Activated naive CD8-positive, alpha-beta T cell treated with anti-CD3 and anti-CD28 coated beads, Interleukin-2, amount 50 U/mL, for 16 hours (primary cell): ENCODE results near the gene CUX1.
"Not testable (repeated sequence)": the region's sequence is repeated elsewhere in the genome, so short reads cannot be mapped to it uniquely, and the experiment has no call there.

ENCODE experiments used
- DNase-seq: peaks from one replicate; pipeline ENCODE4 v3.0.0-alpha.2; 2020; ENCODE audit warnings: low read depth, low spot score

Gene CUX1

GRCh38 chr7:102286237-102287110 is 469.0 kb downstream of the CUX1 start, which contains the start of gene SH2B2:
Gene SH2B2, plus strand, starts transcription at chr7:102286868. Its CDS starts 13,683 bp downstream, at chr7:102300551.
- no peak for DNase-seq

- DNase-seq: no peak
These were observed 469.9 kb downstream of the CUX1 start for GRCh38 chr7:102287111-102287980.

GRCh38 chr7:102287981-102288278 is 470.5 kb downstream of the CUX1 start:
- DNase-seq: no peak

GRCh38 chr7:102288285-102288930 is 471.0 kb downstream of the CUX1 start:
- no peak for DNase-seq

- no peak for DNase-seq
These were observed 471.6 kb downstream of the CUX1 start for GRCh38 chr7:102289057-102289456.

- DNase-seq: no peak
These were observed 473.9 kb downstream of the CUX1 start for GRCh38 chr7:102291056-102291915.

GRCh38 chr7:102291916-102292267 is 474.5 kb downstream of the CUX1 start:
- no peak for DNase-seq

GRCh38 chr7:102292813-102293798 is 475.7 kb downstream of the CUX1 start:
- no peak for DNase-seq

GRCh38 chr7:102294589-102294988 is 477.2 kb downstream of the CUX1 start:
- no peak for DNase-seq

- no peak for DNase-seq
These were observed 478.1 kb downstream of the CUX1 start for GRCh38 chr7:102295346-102296178.

- DNase-seq: no peak
These were observed 478.7 kb downstream of the CUX1 start for GRCh38 chr7:102296179-102296438.

- DNase-seq: no peak
These were observed 479.1 kb downstream of the CUX1 start for GRCh38 chr7:102296514-102296913.

GRCh38 chr7:102297487-102298218 is 480.2 kb downstream of the CUX1 start:
- no peak for DNase-seq

GRCh38 chr7:102300643-102301221 is 483.3 kb downstream of the CUX1 start:
- no peak for DNase-seq

- DNase-seq: not testable (repeated sequence)
These were observed 483.9 kb downstream of the CUX1 start for GRCh38 chr7:102301367-102301766.

- no peak for DNase-seq
These were observed 484.6 kb downstream of the CUX1 start for GRCh38 chr7:102302025-102302424.

- no peak for DNase-seq
These were observed 486.4 kb downstream of the CUX1 start for GRCh38 chr7:102303669-102304422.

- no peak for DNase-seq
These were observed 487.2 kb downstream of the CUX1 start for GRCh38 chr7:102304668-102305067.
